GM23338 (cell line): ENCODE results near the gene ITGA7.

ENCODE experiments used
- CREB1 ChIP-seq: fragments of 250-450 bp; sonication (Bioruptor Pico); IDR thresholded peaks from 2 replicates; pipeline ENCODE4 v1.5.0; 2020; ENCODE audit warnings: low read depth, mild to moderate bottlenecking, moderate library complexity
- POLR2AphosphoS5 ChIP-seq: IDR thresholded peaks from 2 replicates; pipeline ENCODE4 v1.6.1; 2016; ENCODE audit warnings: antibody characterized with exemption, low read depth
- REST ChIP-seq: IDR thresholded peaks from one replicate; pipeline ENCODE4 v1.6.1; 2018; ENCODE audit warnings: antibody characterized with exemption; ENCODE audit not compliant: unreplicated experiment
- STAT1 ChIP-seq: IDR thresholded peaks from one replicate; pipeline ENCODE4 v1.6.1; 2016; ENCODE audit warnings: antibody characterized with exemption; ENCODE audit not compliant: unreplicated experiment
- TF ChIP-seq, protein P1 (sequence below), 2 experiments: fragments of 200-600 bp in 1 of 2; sonication (generic) in 1 of 2; conservative IDR thresholded peaks; 2 replicates each; pipeline versions ENCODE4 v1.5.1 to v1.6.1; 2016 to 2017; ENCODE audit warnings: antibody characterized with exemption in 2 of 2, low read depth in 2 of 2, mild to moderate bottlenecking in 2 of 2, moderate library complexity in 1 of 2

DNA sequence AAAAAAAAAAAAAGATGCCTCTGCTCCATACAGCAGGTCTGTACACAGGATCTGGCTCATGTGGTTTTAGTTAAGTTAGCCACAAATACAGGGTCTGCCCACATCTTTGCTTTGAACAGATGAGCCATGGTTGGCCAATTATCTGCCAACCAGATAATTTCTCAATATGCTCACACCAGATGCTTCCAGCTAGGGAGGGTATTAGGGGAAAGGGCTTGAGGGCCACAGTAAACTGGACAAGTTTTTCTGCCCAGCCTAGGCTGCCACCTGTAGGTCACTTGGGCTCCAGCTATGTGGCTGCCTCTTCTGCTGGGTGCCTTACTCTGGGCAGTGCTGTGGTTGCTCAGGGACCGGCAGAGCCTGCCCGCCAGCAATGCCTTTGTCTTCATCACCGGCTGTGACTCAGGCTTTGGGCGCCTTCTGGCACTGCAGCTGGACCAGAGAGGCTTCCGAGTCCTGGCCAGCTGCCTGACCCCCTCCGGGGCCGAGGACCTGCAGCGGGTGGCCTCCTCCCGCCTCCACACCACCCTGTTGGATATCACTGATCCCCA is 13.3 kb upstream of the ITGA7 start:
- TF ChIP-seq, protein P1, sequence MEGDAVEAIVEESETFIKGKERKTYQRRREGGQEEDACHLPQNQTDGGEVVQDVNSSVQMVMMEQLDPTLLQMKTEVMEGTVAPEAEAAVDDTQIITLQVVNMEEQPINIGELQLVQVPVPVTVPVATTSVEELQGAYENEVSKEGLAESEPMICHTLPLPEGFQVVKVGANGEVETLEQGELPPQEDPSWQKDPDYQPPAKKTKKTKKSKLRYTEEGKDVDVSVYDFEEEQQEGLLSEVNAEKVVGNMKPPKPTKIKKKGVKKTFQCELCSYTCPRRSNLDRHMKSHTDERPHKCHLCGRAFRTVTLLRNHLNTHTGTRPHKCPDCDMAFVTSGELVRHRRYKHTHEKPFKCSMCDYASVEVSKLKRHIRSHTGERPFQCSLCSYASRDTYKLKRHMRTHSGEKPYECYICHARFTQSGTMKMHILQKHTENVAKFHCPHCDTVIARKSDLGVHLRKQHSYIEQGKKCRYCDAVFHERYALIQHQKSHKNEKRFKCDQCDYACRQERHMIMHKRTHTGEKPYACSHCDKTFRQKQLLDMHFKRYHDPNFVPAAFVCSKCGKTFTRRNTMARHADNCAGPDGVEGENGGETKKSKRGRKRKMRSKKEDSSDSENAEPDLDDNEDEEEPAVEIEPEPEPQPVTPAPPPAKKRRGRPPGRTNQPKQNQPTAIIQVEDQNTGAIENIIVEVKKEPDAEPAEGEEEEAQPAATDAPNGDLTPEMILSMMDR (conservative IDR thresholded peaks at IDR 0.05; ENCODE audit: low read depth in 2 of 2): peak; percentile 61 to 84
- TF ChIP-seq STAT1 (no peak), REST (no peak), CREB1 (no peak), POLR2AphosphoS5 (peak; percentile 16; the same call in 1 of the 2 replicates)
